ENCODE results near the gene PRAME. TPM values are rescaled to one million over a fixed set of nuclear protein-coding genes. Genes with fewer than 3 reads are reported as not detected.

The PRAME gene
- total RNA-seq, 1 donor from 2014 or later: not detected

- H3K36me3 Mint-ChIP-seq: no peaks in the 10 kb centered on the region
- H3K4me3 Mint-ChIP-seq: no peak overlapping the region
- Histone ChIP-seq H3K79me2 (ENCODE audit: low read depth) (no peaks in the 10 kb centered on the region), H3K4me1 (no peaks in the 10 kb centered on the region), H3K4me3 (no peak overlapping the region), H2AFZ (replicated peaks) (no peak overlapping the region), H3K36me3 (no peaks in the 10 kb centered on the region), H3K4me2 (no peak overlapping the region), H3K27ac (no peak overlapping the region), H3K9ac (no peak overlapping the region), H4K20me1 (ENCODE audit: low read depth) (no peaks in the 10 kb centered on the region), H3K27me3 (peaks cover 100% of the 10 kb centered on the region), H3K9me3 (ENCODE audit: low read depth) (no peaks in the 10 kb centered on the region), H3F3A (ENCODE audit: low read depth) (no peaks in the 10 kb centered on the region)
- DNase-seq (ENCODE audit: low spot score): no peak
- H3K27ac Mint-ChIP-seq: no peak overlapping the region
- H3K9me3 Mint-ChIP-seq: no peaks in the 10 kb centered on the region
- no peak for TF ChIP-seq EZH2 (IDR thresholded peaks at IDR 0.05)
- no peak for TF ChIP-seq EZH2phosphoT487 (IDR thresholded peaks at IDR 0.05)
- no peak for TF ChIP-seq CTCF (IDR thresholded peaks at IDR 0.05)
- H3K4me1 Mint-ChIP-seq: no peaks in the 10 kb centered on the region
- peaks cover 5% of the 10 kb centered on the region for H3K27me3 Mint-ChIP-seq (ENCODE audit: insufficient read depth, low read depth)
Observed at GRCh38 chr22:22569218-22569617, 10.2 kb upstream of the PRAME start.

- H3K27me3 ChIP-seq: peaks cover 100% of the 10 kb centered on the region
- H3K27ac Mint-ChIP-seq: no peak overlapping the region
Observed at GRCh38 chr22:22565981-22566380, 6.9 kb upstream of the PRAME start.

GRCh38 chr22:22558071-22558971, 744 bp downstream of the PRAME start:
- Histone ChIP-seq H3K4me1 (no peaks in the 10 kb centered on the region), H3K4me2 (no peak overlapping the region), H3K27ac (no peak overlapping the region), H3K9me3 (ENCODE audit: low read depth) (no peaks in the 10 kb centered on the region), H3K36me3 (no peaks in the 10 kb centered on the region), H2AFZ (replicated peaks) (no peak overlapping the region), H3F3A (ENCODE audit: low read depth) (no peaks in the 10 kb centered on the region), H3K79me2 (ENCODE audit: low read depth) (no peaks in the 10 kb centered on the region), H3K9ac (no peak overlapping the region), H4K20me1 (ENCODE audit: low read depth) (no peaks in the 10 kb centered on the region), H3K4me3 (no peak overlapping the region), H3K27me3 (peaks cover 76% of the 10 kb centered on the region)
- TF ChIP-seq CTCF (IDR thresholded peaks at IDR 0.05) (no peak), EZH2 (IDR thresholded peaks at IDR 0.05) (no peak), EZH2phosphoT487 (IDR thresholded peaks at IDR 0.05) (no peak)
- Mint-ChIP-seq H3K4me1 (no peaks in the 10 kb centered on the region), H3K27me3 (ENCODE audit: insufficient read depth, low read depth) (peaks cover 3% of the 10 kb centered on the region), H3K27ac (no peak overlapping the region), H3K4me3 (no peak overlapping the region), H3K9me3 (no peaks in the 10 kb centered on the region), H3K36me3 (no peaks in the 10 kb centered on the region)
- no peak for DNase-seq (ENCODE audit: low spot score)

More at GRCh38 chr22:22565981-22566380, 6.9 kb upstream of the PRAME start:
- TF ChIP-seq EZH2phosphoT487 (IDR thresholded peaks at IDR 0.05) (no peak), CTCF (IDR thresholded peaks at IDR 0.05) (no peak), EZH2 (IDR thresholded peaks at IDR 0.05) (no peak)
- peaks cover 2% of the 10 kb centered on the region for H3K27me3 Mint-ChIP-seq (ENCODE audit: insufficient read depth, low read depth)
- Histone ChIP-seq H3K9ac (no peak overlapping the region), H3K36me3 (no peaks in the 10 kb centered on the region), H3K4me2 (no peak overlapping the region), H4K20me1 (ENCODE audit: low read depth) (no peaks in the 10 kb centered on the region), H3K79me2 (ENCODE audit: low read depth) (no peaks in the 10 kb centered on the region), H3K27ac (no peak overlapping the region), H3F3A (ENCODE audit: low read depth) (no peaks in the 10 kb centered on the region), H2AFZ (replicated peaks) (no peak overlapping the region), H3K4me1 (no peaks in the 10 kb centered on the region), H3K4me3 (no peak overlapping the region), H3K9me3 (ENCODE audit: low read depth) (no peaks in the 10 kb centered on the region)
- H3K4me3 Mint-ChIP-seq: no peak overlapping the region
- H3K4me1 Mint-ChIP-seq: no peaks in the 10 kb centered on the region
- no peaks in the 10 kb centered on the region for H3K36me3 Mint-ChIP-seq
- no peak for DNase-seq (ENCODE audit: low spot score)
- H3K9me3 Mint-ChIP-seq: no peaks in the 10 kb centered on the region

Data from neural progenitor cell (in vitro differentiated cells).